CD4-positive, alpha-beta T cell treated with Interferon alpha-2 for 1 hour (primary cell): ENCODE data around the gene IFT43.

Experiments used
- DNase-seq, 2 donors: peaks; one replicate each; pipeline ENCODE4 v3.0.0-alpha.2; 2020 to 2022

The IFT43 gene

GRCh38 chr14:76019676-76020075 lies 34.1 kb downstream of the IFT43 start:
- DNase-seq = no peak

- DNase-seq = no peak
These were observed 37.4 kb downstream of the IFT43 start for GRCh38 chr14:76022991-76023390.

DNA sequence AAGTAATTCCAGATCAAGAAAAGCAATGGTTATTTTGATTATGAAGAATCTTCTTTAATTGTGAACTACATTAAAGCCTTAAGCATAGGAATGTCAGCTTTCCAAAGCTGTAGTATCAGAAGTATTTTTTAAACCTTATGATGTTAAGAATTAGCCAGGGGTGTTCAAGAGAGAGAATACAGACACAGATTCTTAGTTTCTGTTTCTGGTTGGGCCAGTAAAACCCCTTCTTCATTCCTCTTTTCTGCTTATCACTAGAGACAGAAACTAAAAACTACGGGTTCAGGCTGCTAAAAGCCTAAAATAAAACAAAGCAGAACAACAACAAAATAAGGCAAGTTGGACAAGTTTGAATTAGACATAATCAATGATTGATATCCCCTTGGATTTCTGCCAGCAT lies 38.2 kb downstream of the IFT43 start:
- DNase-seq = no peak

DNA sequence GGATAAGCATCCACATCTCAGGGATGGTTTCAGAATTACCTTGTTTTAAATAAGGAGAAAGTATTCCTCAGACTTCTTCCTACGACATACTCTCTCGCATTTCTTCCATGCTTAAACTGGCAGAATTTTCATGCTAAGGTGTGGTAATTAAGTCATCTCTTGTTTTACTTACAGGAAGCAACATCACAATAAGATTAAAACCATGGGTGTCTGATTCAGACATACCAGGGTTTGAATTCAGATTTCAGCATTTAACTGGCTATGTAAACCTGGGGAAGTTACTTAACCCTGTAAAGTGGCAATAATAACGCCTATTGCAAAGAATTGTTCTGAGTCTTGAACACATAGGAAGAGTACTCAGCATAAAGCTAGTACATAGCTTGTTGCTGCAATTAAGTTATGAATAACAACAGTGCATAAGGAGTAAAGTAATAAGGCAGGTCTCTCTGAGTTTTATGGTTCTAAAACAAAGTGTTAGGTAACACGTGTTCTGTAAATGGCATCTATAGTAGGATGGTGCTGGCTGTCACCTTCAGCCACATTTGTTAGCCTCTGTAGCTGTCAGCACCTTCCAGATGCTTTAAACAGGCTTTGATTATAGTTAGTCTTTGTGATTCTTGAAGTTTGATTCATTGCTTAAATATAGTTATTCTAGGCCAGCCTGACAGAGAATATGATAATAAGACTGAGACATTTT lies 38.8 kb downstream of the IFT43 start:
- DNase-seq = no peak

DNA sequence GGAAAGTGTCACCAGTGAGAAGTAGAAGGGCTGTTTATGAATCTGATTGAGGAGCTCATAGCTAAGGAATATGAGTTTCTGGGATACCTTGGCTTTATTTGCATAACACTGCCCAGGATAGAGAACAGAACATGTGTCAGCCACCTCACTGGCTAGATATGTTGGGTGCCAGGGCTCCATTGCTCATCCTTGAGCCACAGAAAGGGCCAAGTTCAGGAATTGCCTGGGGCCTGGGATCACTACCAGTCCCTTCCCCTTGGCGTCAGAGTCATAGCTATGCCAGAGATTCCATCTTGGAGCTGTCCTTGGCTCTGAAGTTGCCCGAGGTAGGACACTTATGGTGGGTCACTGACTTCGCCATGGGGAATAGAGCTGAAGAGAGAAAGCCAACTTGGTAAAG lies 49.0 kb downstream of the IFT43 start:
- no peak for DNase-seq

DNA sequence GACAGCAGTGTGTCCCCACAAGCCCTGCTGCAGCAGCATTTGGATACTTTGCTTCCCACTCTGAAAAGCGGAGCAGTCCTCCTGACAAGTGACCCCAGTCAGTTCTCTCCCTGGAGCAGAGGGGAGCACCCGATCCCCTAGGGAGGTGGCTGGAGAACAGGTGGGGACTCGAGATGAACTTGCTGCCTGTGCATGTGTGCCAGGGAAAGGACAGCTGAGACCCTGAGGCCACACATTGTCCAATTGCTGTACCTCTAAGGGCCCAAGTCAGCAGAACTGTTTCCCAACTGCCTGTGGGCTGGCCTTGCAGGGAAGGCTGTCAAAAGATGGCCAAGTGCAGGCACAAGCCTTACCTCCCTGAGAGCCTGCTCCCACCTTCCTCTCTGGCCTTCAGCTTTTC lies 55.1 kb downstream of the IFT43 start:
- no peak for DNase-seq

DNA sequence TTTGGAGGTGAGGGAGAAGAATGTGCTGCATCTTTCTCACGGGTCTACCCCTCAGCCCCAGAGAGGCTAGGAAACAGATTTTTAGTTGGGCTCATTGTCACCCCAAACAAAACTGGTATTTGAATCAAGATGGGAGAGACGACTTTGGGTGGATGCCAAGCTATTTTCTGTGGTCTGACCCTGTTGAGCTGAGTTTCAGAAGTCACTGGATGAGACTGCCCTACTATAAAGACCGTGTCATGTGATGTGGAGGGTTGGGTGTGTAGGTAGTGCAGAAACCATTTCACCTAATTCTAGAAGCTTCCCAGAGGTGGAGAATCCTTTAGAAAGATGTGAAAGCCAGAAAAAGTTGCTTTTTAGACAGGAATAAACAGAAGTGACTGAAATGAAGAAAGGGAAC lies 60.2 kb downstream of the IFT43 start:
- no peak for DNase-seq

DNA sequence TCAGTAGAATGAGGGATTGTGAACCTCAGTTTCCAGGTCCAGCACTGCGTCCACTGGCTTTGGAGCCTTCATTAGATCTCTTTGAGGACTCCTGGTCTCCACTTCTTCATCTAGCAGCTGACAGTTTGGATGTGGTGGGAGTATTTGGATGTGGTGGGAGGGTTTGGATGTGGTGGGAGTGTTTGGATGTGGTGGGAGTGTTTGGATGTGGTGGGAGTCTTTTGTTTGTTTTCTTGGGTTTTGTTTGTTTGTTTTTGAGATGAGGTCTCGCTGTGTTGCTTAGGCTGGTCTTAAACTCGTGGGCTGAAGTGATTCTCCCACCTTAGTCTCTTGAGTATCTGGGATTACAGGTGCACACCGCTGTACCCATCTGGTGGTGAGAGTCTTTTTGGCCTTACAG lies 64.7 kb downstream of the IFT43 start:
- no peak for DNase-seq

DNA sequence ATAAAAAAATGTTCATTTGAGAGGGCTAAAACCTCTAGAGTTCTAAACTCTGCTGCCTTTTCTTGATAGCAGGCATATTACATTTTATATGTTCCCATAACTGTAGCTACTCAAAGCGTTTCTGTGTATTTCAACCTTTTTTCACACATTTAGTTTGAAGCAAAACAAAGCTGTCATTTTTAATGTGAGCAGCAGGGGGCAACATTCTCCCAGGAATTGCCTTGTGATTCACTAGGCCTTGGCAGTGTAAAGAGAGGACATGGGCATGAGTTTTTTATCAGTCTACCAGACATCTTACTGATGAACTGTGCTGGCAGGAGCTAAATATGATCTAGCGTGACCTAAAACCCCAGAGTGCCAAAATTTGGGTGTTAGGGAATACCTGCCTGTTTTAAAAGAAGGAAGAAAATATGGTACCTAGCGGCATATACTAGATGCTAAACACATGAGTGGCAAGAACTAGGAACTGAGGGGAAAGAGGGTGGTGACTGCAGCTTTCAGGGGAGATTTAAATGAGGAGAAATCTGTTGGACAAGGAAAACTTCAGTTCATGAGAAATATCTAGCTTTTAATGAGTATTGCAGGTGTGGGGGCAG lies 65.3 kb downstream of the IFT43 start:
- DNase-seq = peak; percentile 34 to 64

DNA sequence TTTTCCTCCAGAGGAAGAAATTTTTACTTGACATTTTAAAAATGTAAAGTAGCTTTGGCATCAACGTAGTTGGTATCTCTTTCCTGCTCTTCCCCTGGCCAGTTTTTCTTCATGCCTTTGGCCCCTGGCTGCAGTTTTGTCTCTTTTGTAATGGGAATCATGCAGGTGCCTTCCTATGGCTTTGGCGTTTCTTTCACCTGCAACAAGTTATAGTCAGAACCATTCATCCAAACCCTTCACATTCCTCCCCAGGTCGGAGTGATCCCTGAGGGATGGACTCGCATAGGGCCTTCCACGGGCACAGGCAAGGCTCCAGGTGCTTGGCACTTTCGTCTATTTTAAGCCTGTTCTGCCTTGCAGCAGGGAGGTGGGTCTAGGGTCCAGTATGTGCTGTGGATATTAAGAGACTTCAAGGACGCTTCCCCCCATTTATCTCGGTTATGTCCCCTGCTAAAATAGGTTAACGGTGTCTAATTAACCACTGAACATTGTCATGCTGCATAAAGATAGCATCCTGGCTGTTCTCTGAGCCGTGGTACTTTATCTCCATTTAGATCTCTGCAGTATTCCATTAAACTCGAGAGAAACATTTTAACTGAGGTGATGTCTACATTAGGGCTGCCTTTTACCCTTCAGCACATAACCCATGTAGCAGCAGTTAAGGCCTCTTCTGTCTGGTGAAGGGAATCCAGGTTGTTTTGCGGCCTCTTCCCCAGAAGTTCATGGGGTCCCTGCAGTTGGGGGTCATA lies 66.3 kb downstream of the IFT43 start:
- no peak for DNase-seq

GRCh38 chr14:76053572-76054355 lies 68.2 kb downstream of the IFT43 start:
- DNase-seq = no peak

GRCh38 chr14:76055330-76055729 lies 69.8 kb downstream of the IFT43 start:
- DNase-seq = no peak

- DNase-seq = no peak
These were observed 70.6 kb downstream of the IFT43 start for GRCh38 chr14:76056128-76056527.

- DNase-seq = no peak
These were observed 72.4 kb downstream of the IFT43 start for GRCh38 chr14:76057914-76058313.

DNA sequence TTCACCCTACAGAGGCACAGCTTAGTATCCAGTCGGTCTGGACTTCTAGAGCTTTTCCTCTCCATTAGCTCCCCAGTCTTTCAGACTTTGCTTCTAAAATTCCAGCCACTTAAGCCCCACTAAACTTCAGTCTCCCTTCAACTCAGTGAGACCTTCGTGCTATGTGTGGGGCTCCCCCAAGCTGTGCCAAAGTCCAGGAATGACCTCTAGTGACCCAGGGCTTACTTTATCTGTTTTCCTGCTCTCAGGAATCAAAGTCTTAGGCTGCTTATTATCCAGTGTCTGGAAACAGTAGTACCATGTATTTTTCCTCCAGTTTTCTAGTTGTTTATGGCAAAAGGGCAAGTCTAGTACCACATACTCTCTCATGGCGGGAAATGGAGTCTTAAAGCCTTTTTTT lies 77.8 kb downstream of the IFT43 start:
- DNase-seq = no peak

GRCh38 chr14:76065519-76065918 lies 80.0 kb downstream of the IFT43 start:
- DNase-seq = no peak

DNA sequence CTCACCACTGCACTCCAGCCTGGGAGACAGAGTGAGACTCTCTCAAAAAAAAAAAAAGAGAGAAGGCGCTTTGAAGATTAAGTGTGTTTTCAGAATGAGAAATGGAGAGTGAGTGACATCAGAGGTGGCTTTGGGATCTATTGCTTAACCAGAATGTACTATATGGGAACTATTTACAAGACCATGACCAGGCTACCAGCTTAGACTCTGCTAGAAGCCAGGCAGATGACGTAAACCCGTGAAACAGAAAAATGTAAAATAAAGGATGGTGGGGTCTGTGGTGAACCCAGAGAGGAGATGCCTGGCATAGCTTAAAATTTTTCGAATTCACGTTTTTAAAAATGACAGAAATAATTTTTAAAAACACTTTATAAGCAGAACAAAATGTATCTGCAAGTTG lies 82.0 kb downstream of the IFT43 start:
- DNase-seq = no peak

DNA sequence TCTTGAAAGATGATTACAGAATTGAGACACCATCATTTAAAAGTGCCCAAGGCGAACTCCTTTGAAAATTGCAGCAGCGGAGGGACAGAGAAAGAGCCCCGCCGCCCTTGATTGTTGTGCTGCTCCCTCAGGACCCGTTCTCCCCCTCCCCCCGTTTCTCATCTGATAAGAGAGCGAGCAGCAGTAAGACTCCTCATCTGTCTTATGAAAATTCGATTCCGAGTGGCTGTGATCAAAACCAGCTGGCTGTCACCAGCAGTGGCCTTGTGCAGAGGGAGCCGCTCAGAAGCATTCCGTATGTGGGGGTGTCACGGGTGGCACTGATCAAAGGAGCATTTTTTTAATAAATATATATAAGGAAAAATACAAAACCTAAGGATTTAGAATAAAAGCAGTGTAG lies 88.2 kb downstream of the IFT43 start:
- DNase-seq = no peak

GRCh38 chr14:76077340-76077739 lies 91.8 kb downstream of the IFT43 start:
- DNase-seq = no peak

GRCh38 chr14:76078501-76078900 lies 92.9 kb downstream of the IFT43 start:
- DNase-seq = no peak

- DNase-seq = no peak
These were observed 94.5 kb downstream of the IFT43 start for GRCh38 chr14:76080025-76080424.

- no peak for DNase-seq
These were observed 94.9 kb downstream of the IFT43 start for GRCh38 chr14:76080471-76080870.

DNA sequence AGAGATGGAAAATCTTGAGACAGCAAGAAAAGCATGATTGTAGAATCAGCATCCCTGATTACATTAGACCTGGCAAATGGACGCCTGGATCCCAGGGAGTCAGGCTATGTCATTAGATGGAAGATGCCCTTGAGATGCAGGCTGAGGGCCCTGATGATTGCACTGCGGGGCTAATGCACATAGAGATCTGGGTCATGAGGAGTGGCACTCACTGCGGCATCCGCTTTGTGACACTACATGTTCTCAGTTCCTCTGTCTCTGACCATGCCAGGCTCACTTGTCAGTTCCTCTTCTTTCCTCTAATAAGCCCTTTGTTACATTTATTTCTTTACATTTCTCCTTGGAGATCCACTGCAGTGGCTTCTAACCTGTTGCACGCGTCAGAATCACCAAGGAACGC lies 96.1 kb downstream of the IFT43 start:
- peak in 1 of 2 donors; percentile 2 for DNase-seq
